Activated CD4-positive, alpha-beta T cell treated with anti-CD3 and anti-CD28 coated beads, Interleukin-2, amount 50 U/mL, for 4 hours (primary cell): ENCODE measurements around the gene TMCC1.
"Not testable (repeated sequence)": the region's sequence is repeated elsewhere in the genome, so short reads cannot be mapped to it uniquely, and the experiment has no call there.

Experiments used
- DNase-seq, 2 experiments: peaks; one replicate each; pipeline ENCODE4 v3.0.0-alpha.2; 2020

Gene TMCC1

GRCh38 chr3:129618901-129619671 lies 274.4 kb downstream of the TMCC1 start:
- DNase-seq, result no peak

DNA sequence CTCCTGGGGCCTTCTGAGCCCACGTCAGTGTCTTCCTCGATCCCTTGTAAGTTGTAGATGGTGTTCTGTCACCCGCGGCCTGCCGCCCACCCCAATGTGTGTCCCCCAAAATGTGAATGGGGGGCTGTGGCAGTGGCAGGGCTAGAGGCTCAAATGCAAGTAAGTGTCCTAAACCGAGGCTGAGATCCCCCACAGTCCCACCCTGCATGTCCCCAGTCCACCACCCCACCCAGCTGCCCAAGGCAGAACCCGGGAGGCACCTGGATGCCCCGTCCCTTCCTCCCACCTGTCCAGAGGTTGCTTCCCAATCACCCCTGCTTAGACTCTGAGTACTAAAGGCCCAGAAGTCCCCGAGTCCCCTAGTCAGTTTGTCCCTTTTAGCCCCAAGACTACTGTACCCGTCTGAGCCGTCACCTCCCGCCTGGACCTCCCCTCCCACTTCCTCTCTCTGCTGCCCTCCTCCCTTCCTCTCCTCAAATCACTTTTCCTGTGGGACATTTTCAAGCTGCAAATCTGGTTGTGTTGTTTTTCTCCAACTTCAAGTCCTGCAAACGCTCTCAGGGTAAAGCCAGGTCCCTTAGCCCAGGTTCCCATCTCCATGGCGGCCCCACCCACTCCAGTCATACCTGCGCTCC lies 275.2 kb downstream of the TMCC1 start:
- DNase-seq, result no peak

DNA sequence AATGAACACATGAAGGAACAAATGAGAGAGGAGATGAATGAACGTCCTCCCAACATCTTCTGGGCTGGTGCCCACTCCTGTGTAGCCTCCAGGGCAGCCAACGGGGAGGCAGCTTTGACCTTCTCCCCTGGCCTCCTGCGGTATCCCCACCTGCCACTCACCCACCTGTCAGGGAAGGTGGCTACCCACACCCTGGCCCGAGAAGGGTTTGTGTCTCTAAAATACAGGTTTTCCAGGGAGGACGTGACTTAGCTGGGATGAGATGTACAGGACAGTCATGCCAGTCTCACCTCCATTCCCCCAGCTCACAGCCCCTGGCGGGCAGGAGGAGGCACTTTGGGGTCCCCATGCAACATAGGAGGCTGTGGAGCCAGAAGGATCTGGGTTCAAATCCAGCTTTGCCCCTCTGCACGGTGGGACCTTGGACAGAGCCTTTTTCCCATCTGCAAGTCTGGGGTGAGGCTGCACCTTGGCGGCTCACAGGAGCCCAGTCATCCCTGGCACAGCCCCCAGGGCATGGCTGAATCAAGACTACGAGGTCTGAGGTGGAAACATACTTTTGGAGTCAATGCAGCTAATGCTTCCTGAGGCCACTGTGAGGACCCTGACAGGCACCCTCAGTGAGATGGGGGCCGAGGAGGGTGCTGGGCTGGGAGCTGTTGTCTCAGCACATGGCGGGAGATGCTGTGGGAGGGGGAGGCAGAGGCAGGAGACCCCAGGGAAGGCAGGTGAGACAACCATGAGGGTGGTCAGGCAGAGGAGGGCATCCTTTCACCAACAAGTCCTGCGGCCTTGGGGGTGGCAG lies 275.9 kb downstream of the TMCC1 start:
- no peak for DNase-seq

DNA sequence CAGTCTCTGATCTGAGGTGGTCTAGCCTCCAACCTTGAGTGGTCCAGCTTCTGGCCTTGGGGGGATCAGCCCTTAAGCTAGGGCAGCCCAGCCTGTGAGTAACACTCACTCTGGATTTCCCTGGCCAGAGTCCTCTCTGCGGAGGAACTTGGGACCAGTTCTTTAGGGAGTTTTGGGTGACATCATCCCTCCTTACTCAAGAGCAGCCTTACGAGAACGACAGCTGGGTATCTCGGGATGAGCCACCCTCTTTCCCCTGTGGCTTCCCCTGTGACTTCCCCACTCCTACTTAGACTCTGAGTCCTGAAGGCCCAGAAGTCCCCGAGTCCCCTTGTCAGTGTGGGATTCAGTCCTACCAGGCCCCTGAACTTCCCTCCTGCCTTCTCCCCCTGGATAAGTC lies 276.8 kb downstream of the TMCC1 start:
- DNase-seq, result no peak

DNA sequence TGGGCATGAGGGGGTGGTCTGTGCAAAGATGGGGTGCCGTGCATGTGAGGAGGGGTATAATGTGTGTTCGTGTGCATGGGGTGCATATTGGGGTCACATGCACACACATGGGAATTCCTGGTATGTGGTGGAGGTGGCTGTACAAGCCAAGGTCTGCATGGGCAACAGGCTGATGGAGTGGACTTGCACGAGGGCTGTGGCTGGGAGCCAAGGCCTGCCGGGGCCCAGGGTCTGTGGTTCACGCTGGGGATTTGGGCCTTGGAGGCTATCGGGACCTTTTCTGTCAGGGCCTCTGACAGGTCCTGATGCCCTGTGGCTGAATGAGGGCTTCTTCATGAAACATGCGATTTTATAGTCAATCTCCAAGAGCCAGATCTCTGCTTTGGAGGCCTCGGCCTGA lies 277.2 kb downstream of the TMCC1 start:
- DNase-seq, result no peak

DNA sequence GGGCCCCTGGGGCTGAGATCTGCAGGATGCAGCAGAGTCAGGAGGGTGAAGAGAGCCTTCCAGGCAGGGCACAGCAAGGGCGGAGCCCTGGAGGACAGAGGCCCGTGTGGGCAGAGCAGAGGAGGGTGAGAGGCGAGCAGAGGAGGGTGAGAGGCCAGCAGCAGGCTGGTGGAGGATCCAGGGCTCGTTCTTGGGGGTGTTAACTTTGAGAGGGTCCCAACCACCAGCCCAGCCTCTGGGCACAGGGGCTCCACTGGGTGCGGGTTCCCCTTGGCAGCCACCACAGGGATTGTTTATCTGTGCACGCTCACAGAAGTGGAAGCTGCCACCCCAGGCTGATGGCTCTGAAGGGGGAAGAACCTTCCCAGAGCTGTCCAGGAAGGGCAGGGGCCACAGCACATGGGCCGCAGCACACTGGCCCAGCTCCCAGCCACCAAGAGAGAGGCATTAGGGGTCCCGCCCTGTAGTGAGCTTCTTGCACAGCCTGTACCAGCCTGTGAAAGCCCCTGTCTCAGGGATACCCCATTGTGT lies 277.7 kb downstream of the TMCC1 start:
- no peak for DNase-seq

DNA sequence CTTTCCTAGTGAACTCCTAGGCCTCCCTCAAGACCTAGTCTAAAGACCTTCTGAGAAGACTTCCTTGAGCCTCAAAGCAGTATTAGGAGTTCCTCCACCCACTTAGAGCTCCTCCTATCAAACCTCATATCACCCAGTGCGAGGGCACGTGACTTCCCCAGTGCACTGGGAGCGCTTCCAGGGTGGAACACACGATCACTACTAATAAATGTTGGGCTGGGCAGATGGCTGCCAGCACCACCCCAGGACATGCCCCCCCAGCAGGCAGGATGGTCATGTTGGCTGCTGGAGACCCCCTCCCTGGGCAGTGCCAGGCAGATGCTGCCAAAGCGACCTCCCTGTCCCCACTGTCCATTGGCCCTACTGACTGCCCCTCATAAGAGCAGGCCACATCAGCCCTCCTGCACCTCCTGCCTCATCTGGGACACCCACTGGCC lies 278.6 kb downstream of the TMCC1 start:
- DNase-seq, result no peak

DNA sequence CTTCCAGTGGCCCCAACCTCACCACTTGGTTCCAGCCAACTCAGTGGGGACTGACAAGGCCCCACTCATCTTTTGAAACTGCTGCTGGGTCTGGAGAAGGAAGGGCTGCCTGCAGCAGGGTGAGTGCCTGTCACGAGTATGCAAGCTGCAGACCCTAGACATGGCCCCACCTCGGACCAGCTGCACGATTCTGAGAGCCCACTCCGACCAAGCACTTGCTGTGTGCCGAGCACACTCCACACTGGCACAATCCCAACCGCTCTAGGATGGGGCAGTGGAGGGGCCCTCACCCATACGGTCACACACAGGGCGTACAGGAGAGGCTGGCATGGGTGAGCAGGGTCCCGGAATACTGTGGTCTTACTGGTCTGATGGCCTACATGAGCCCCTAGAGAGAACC lies 279.1 kb downstream of the TMCC1 start:
- DNase-seq, result no peak

DNA sequence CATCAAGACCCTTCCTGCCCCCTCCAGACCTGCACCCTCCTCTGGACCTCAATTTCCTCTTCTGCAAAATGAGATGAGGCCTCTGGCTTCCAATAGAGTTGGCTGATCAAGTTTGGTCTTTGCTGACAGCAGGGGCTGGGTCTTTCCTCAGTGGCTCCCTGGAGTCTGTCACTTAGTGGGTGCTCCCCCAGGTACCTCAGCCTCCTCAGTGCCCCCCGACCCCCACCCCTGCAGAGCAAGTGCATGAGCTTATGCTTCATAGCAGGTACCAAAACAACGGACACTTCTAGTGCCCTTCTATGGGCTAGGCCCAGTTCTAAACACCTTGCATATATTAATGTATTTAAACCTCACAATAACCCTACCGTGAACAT lies 280.2 kb downstream of the TMCC1 start:
- no peak for DNase-seq

DNA sequence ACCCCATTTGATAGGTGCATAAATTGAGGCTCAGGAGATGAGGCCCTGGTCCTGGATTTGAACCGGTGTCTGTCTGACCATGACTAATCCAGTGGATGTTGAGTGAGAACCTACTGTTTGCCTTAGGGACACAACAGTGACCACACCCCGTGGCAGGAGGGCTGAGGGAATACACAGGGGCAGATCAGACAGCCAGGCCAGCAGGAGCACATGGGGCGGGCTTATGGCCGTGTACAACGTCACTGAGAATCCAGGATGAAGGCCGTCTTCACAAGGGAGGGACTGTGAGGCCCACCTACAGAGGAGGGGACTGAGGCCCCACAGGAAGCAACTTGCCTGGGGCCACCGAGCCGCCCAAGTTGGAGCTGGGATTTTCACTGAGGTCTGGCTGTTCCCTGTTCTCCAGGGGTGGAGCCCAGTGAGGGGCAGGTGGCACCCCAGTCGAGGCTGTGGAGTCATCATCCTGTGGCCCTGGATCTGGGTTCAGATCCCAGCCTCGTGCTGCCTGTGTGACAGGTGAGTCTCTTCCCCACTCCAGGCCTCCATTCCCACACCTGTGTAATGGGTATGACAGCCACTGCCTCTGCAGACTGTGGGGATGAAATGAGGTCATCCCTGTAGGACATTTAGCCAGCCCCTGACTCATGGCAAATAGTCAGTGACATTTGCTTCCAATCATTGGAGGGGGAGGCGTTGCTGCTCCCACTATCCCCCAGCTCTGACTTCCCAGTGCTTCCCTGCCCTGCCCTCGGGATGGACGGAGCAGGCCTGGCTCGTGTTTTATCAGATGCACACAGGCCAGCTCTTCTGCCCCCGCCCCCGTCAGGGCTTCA lies 280.8 kb downstream of the TMCC1 start:
- no peak for DNase-seq

DNA sequence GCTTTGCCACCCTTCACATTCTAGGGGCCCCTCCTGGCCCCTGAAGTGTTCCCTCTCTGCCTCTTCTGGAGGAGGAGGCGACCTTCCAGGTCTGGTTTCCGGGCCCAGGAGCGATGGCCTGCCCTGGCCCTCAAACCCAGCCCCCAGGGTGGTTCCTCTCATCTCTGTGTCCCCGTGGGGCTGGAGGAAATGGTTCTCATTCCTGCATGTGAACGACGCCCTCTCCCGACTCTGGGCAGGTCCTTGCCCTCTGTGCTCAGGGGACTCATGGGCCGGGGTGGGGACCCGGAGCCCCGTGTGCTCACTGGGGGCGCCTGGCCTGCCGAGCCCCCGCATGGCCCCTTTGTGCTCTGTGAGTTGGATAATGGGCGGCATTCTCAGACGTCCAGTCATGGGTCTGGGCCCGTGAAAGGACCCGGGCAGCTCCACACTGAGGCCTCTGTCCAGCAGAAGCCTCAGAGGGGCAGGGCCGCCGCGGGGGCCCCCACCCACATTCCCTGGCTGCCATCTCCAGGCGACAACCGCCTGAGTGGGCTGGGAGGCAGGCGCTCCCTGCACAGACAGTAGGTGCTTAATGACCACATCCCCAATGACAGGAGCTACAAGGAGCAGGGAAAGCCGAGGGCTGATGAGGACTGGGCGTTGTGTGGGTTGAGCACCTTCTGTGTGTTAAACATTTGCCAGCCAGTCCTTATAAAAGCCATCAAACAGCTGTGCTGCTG lies 281.5 kb downstream of the TMCC1 start:
- DNase-seq, result no peak

DNA sequence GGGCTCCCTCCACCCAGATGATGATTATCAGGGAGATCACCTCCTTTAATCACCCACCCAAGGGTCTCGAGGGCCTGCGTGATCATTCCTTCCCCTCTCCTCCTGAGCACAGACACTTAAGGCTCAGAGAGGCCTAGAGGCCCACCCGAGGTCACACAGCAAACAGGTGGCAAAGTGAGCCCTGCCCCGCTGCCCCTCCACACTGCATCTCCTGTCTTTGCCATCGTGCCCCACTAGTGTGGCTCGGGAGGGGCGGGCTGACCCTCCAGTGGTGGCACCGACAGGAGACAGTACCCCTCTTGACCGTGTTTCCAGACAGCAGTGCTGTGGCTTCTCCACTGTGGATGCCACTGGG lies 282.1 kb downstream of the TMCC1 start:
- DNase-seq, result no peak

DNA sequence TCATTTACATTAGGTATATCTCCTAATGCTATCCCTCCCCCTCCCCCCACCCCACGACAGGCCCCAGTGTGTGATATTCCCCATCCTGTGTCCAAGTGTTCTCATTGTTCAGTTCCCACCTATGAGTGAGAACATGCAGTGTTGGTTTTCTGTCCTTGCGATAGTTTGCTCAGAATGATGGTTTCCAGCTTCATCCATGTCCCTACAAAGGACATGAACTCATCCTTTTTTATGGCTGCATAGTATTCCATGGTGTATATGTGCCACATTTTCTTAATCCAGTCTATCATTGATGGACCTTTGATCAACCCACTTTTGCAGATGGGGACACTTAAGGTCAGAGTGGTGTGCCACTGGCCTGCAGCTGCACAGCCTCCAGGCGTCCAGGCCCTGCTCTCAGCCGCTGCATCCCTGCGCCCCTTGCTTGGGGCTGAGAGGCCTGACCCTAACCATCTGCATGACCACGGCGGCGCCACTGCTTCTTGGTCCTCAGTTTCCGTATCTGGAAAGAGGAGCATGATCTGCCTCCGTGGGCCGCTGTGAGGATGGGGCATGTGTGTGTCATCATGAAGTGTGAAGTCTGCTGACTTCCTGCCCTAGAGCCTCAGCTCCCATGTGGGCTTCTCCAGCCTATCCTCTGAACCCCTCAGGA lies 282.6 kb downstream of the TMCC1 start:
- DNase-seq, result not testable (repeated sequence)

- no peak for DNase-seq
Measured at GRCh38 chr3:129610276-129610675, 283.2 kb downstream of the TMCC1 start.

GRCh38 chr3:129609591-129610182 lies 283.8 kb downstream of the TMCC1 start:
- DNase-seq, result no peak

DNA sequence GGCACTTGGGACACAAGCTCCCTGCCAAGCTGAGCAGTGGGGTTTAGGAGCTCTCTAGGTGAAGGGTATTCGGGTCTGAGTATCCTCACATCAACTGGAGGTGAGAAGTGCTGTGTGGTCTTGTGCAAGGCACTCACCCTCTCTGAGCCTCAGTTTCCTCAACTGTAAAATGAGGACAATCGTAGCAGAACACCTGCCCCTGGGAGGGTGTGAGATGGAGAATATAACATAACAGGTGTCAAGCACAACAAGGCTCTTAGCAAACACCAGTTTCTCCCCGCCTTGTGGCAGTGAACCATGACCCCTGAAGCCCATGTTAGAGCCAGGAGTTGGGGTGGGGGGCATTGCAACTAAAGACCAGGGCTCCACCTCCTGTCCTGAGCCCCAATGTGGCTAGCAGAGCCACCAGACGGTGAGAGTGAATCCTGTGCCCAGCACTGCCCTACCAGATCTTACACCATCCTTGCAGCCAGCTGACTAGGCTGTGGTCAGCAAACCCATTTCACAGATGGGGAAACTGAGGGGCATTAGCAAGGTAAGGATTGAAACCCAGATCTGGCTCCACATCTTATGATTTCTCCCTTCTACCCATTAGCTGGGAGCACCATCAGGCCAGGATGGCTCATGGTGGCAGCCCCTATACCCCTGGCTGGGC lies 284.4 kb downstream of the TMCC1 start:
- no peak for DNase-seq

GRCh38 chr3:129608087-129608935 lies 285.2 kb downstream of the TMCC1 start:
- DNase-seq, result no peak

DNA sequence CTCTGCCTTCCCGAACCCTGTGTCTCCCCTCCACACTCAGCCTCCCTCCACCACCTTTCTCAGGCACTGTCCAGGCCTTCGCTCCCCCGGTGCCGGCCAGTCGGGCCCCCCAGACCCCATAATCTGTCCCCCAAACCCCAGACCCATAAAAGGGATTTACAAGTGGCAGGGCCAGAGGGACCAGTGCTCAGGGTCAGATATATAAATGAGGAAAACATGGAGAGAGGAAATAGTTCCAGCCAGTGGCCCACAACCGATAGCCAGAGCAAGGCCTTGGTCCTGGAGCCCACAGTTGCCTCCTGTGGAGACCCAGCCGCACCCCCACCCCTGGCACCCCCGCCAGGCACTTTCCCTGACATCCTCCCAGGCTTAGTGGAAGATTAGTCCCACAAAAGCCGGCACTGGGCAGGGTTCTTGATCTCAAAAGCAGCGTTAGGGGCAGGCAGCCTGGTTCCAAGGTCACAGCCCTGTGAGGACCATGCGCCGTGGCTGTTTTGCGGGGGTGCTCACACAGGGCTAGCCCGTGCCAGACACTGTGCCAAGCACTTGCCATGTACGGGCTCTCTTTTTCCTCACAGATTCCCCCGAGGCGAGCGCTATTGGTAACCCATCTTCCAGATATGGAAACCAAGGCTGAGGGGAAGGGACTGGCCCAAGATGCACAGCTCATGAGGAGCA lies 286.0 kb downstream of the TMCC1 start:
- DNase-seq, result no peak
